ENCODE data around the gene MTM1. TPM values are rescaled to one million over a fixed set of nuclear protein-coding genes. Genes with fewer than 3 reads are reported as not detected.

MTM1 gene
- total and polyA plus RNA-seq, 9 of the 15 experiments (the other 6 are each of a cell fraction or from before 2014, with no cell fraction given) = 5.6 to 13.3 (median 9.5) TPM

DNA sequence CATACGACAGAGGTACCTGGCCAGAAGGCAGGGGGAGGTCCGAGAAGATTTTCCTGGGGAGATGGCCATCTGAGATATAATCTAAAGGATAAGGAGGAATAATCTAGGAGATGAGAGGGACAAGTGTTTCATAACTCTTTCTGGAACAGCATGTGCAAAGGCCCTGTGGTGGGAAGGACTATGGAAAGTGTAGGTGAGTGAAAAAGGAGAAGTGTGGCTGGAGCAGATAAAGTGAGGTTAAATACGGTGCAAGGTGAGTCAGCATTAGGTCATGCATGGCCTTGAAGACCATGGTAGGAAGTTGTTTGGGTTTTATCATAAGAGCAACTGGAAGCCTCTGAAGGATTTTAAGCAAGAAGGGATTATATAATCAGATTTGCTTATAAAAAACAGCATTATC, 34.6 kb upstream of the MTM1 start (continued):
- TF ChIP-seq, protein P1, sequence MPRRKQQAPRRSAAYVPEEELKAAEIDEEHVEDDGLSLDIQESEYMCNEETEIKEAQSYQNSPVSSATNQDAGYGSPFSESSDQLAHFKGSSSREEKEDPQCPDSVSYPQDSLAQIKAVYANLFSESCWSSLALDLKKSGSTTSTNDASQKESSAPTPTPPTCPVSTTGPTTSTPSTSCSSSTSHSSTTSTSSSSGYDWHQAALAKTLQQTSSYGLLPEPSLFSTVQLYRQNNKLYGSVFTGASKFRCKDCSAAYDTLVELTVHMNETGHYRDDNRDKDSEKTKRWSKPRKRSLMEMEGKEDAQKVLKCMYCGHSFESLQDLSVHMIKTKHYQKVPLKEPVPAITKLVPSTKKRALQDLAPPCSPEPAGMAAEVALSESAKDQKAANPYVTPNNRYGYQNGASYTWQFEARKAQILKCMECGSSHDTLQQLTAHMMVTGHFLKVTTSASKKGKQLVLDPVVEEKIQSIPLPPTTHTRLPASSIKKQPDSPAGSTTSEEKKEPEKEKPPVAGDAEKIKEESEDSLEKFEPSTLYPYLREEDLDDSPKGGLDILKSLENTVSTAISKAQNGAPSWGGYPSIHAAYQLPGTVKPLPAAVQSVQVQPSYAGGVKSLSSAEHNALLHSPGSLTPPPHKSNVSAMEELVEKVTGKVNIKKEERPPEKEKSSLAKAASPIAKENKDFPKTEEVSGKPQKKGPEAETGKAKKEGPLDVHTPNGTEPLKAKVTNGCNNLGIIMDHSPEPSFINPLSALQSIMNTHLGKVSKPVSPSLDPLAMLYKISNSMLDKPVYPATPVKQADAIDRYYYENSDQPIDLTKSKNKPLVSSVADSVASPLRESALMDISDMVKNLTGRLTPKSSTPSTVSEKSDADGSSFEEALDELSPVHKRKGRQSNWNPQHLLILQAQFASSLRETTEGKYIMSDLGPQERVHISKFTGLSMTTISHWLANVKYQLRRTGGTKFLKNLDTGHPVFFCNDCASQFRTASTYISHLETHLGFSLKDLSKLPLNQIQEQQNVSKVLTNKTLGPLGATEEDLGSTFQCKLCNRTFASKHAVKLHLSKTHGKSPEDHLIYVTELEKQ (CRISPR knock-in tag; IDR thresholded peaks at IDR 0.05) = no peak
- TF ChIP-seq WHSC1 (IDR thresholded peaks at IDR 0.05; ENCODE audit: low read length) (no peak), ADNP (tag; IDR thresholded peaks at IDR 0.05) (0 out of 2 replicates have a peak, but pooled peaks have one; percentile 19), PHF8 (IDR thresholded peaks at IDR 0.05; ENCODE audit: borderline replicate concordance, low read length) (no peak), AFF4 (CRISPR knock-in tag; IDR thresholded peaks at IDR 0.05) (no peak), CBFB (CRISPR knock-in tag; IDR thresholded peaks at IDR 0.05) (no peak), ZNF316 (IDR thresholded peaks at IDR 0.05) (peak; percentile 76), SAFB (IDR thresholded peaks at IDR 0.05; ENCODE audit: borderline replicate concordance, low read depth, low read length) (no peak), BRF2 (IDR thresholded peaks at IDR 0.05; ENCODE audit: borderline replicate concordance, insufficient read depth, insufficient read length) (no peak), LARP7 (IDR thresholded peaks at IDR 0.05) (no peak), SMARCC2 (IDR thresholded peaks at IDR 0.05; ENCODE audit: low read depth) (no peak), ASH1L (IDR thresholded peaks at IDR 0.05; ENCODE audit: borderline replicate concordance, low read depth, partially characterized antibody) (no peak), TAF7 (tag; IDR thresholded peaks at IDR 0.05) (no peak), RCOR1 (IDR thresholded peaks at IDR 0.05; ENCODE audit: borderline replicate concordance in 1 of 2, low read depth in 2 of 2, low read length in 2 of 2) (0 out of 4 replicates have a peak, but pooled peaks of 1 of the 2 experiments have one; percentile 35), CBFA2T2 (conservative IDR thresholded peaks at IDR 0.05) (peak; percentile 51), ARNT (IDR thresholded peaks at IDR 0.05) (peak in 1 of 2 experiments; percentile 50; a peak in 1 of 4 replicates), POU5F1 (IDR thresholded peaks at IDR 0.05; ENCODE audit: borderline replicate concordance, low read depth, low read length, partially characterized antibody) (no peak), RBM25 (IDR thresholded peaks at IDR 0.05; ENCODE audit: low read depth, low read length, severe bottlenecking) (peak; percentile 59), CREM (IDR thresholded peaks at IDR 0.05; ENCODE audit: low read depth) (0 out of 2 replicates have a peak, but pooled peaks have one; percentile 13), MEF2A (IDR thresholded peaks at IDR 0.05; ENCODE audit: control insufficient read depth, low read depth, low read length) (no peak)
- TF ChIP-seq, protein P2, sequence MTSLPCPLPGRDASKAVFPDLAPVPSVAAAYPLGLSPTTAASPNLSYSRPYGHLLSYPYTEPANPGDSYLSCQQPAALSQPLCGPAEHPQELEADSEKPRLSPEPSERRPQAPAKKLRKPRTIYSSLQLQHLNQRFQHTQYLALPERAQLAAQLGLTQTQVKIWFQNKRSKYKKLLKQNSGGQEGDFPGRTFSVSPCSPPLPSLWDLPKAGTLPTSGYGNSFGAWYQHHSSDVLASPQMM (CRISPR knock-in tag; IDR thresholded peaks at IDR 0.05) = no peak
